Panc1 (cell line): ENCODE results near the gene TMEM52. TPM values are rescaled to one million over a fixed set of nuclear protein-coding genes. Genes with fewer than 3 reads are reported as not detected.
A peak's percentile ranks its signal among the peaks of the same experiment; 100 is the strongest.

Experiments used
- ATAC-seq: fragments of 200-7000 bp; cut with Tn5 transposase; 2 replicates; pipeline ENCODE4 v1.9.1; 2020; ENCODE audit warnings: mild to moderate bottlenecking, moderate library complexity
- BruUV-seq: library from RNA; stranded (reverse); fragments of 400-500 nt; replicated peaks from 2 replicates; lab custom pipeline; 2021; lab: Mats Ljungman, UMichigan
- CTCF ChIA-PET: fragments of 300-600 bp; sonication (Branson Sonifier 250); formaldehyde crosslinking; loops from one replicate; lab custom pipeline; 2022; ENCODE audit warnings: antibody characterized with exemption; lab: Charles Lee
- POLR2A ChIA-PET: fragments of 300-600 bp; sonication (Branson Sonifier 250); formaldehyde crosslinking; loops from one replicate; lab custom pipeline; 2022; ENCODE audit warnings: antibody characterized with exemption; lab: Charles Lee
- DNase-seq: peaks from one replicate; pipeline ENCODE4 v3.0.0-alpha.2; 2010; ENCODE audit warnings: low read depth, low spot score
- H3K27ac ChIP-seq: 2 replicates; pipeline ENCODE4 v1.5.1; 2011; ENCODE audit warnings: mild to moderate bottlenecking, low read length, inconsistent platforms
- H3K27me3 ChIP-seq: fragments of 200-500 bp; sonication (Bioruptor generic); 2 replicates; pipeline ENCODE4 v1.6.0; 2014; ENCODE audit warnings: low read length, inconsistent platforms; ENCODE audit not compliant: control insufficient read depth, insufficient read depth
- H3K36me3 ChIP-seq: fragments of 200-500 bp; sonication (Bioruptor generic); 2 replicates; pipeline ENCODE4 v1.5.1; 2014; ENCODE audit warnings: inconsistent platforms, mild to moderate bottlenecking, low read length, moderate library complexity; ENCODE audit not compliant: control insufficient read depth, insufficient read depth
- H3K4me1 ChIP-seq: 2 replicates; pipeline ENCODE4 v1.5.1; 2011; ENCODE audit warnings: inconsistent platforms, mild to moderate bottlenecking, low read length, moderate library complexity; ENCODE audit not compliant: control insufficient read depth, insufficient read depth
- H3K4me3 ChIP-seq, 2 experiments: 2 replicates each; pipeline ENCODE4 v1.5.1; 2011 to 2012; ENCODE audit warnings: low read depth in 2 of 2, low read length in 2 of 2, mild to moderate bottlenecking in 2 of 2, inconsistent platforms in 1 of 2, moderate library complexity in 1 of 2
- H3K9me3 ChIP-seq: fragments of 200-500 bp; sonication (Bioruptor generic); 2 replicates; pipeline ENCODE4 v1.5.1; 2014; ENCODE audit warnings: low read depth, mild to moderate bottlenecking, inconsistent platforms, low read length, moderate library complexity; ENCODE audit not compliant: control insufficient read depth, insufficient read depth
- POLR2AphosphoS5 ChIP-seq: IDR thresholded peaks from 2 replicates; pipeline ENCODE4 v1.6.1; 2012; ENCODE audit warnings: mild to moderate bottlenecking, low read depth, low read length, moderate library complexity
- SIN3A ChIP-seq: IDR thresholded peaks from 2 replicates; pipeline ENCODE4 v1.6.1; 2012; ENCODE audit warnings: low read depth, mild to moderate bottlenecking, low read length, moderate library complexity, borderline replicate concordance; ENCODE audit not compliant: insufficient read depth
- in situ Hi-C: cut with HindIII; loops from 2 replicates; pipeline ENCODE4 v1.10.0; 2016; ENCODE audit warnings: low sequenced_read_pairs, low pct_unique_long_range_greater_than_20kb
- intact Hi-C: fragments of 100-400 bp; cut with micrococcal nuclease; formaldehyde crosslinking; loops from one replicate; pipeline ENCODE4 v1.10.0; 2022; ENCODE audit not compliant: unreplicated experiment
- total RNA-seq: library from RNA; stranded (reverse); gene quantifications from one replicate; pipeline ENCODE4 v1.2.1, GENCODE V29; 2021; ENCODE audit not compliant: unreplicated experiment
- TF ChIP-seq, protein P1 (sequence below), 2 experiments: IDR thresholded peaks; 2 replicates each; pipeline ENCODE4 v1.6.1; 2011 to 2012; ENCODE audit warnings: low read depth in 2 of 2, control low read depth in 1 of 2, low read length in 1 of 2, mild to moderate bottlenecking in 1 of 2, moderate library complexity in 1 of 2; ENCODE audit not compliant: insufficient read depth in 1 of 2

Gene TMEM52
- total RNA-seq, 1 experiment from 2014 or later: 2.5 TPM

DNA sequence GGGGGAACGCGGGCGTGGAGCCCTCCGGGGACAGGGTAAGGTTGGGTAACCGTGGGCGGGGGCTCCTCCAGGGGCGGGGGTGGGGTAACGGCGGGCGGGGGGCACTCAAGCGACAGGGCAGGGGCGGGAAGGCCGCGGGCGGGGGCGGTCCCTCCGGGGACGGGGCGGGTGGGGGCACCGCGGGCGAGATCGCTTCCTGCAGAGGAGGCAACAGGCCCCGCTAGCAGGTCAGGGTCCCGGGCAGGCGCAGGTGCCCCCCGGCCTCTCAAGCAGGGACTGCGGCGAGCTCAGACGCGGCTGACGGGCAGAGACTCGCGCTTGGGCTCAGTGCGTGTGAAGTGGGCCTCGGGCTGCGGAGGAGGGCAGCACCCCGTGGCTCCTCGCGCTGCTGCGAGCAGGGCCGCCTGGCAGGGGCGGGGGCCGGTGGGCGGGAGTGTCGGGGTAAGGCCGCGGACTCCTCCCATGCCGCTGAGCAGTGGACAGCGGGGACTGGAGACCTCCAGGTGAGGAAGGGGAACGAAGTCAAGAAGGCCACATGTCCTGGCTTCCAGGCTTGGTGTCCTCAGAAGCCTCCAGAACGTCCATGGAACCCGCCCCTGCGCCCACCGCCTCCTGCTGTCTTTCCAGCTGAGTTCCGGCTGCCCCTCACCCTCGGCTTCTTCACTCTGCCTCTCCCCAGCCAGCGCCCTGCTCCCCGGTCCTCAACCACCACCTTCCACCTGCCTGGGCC lies 27.6 kb downstream of the TMEM52 start:
- intact Hi-C loops (no loop called here), in situ Hi-C loops (no loop called here)
- TF ChIP-seq, protein P1, sequence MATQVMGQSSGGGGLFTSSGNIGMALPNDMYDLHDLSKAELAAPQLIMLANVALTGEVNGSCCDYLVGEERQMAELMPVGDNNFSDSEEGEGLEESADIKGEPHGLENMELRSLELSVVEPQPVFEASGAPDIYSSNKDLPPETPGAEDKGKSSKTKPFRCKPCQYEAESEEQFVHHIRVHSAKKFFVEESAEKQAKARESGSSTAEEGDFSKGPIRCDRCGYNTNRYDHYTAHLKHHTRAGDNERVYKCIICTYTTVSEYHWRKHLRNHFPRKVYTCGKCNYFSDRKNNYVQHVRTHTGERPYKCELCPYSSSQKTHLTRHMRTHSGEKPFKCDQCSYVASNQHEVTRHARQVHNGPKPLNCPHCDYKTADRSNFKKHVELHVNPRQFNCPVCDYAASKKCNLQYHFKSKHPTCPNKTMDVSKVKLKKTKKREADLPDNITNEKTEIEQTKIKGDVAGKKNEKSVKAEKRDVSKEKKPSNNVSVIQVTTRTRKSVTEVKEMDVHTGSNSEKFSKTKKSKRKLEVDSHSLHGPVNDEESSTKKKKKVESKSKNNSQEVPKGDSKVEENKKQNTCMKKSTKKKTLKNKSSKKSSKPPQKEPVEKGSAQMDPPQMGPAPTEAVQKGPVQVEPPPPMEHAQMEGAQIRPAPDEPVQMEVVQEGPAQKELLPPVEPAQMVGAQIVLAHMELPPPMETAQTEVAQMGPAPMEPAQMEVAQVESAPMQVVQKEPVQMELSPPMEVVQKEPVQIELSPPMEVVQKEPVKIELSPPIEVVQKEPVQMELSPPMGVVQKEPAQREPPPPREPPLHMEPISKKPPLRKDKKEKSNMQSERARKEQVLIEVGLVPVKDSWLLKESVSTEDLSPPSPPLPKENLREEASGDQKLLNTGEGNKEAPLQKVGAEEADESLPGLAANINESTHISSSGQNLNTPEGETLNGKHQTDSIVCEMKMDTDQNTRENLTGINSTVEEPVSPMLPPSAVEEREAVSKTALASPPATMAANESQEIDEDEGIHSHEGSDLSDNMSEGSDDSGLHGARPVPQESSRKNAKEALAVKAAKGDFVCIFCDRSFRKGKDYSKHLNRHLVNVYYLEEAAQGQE (IDR thresholded peaks at IDR 0.05; ENCODE audit: insufficient read depth in 1 of 2, low read depth in 2 of 2, low read length in 1 of 2): no peak
- BruUV-seq: no TSS peak
- ChIA-PET POLR2A (no interaction called here), CTCF (no interaction called here)
- peak; percentile 71 for ATAC-seq
- Histone ChIP-seq H3K36me3 (peaks cover 4% of the 10 kb centered on the region; the same call in 1 of the 2 replicates), H3K27me3 (no peaks in the 10 kb centered on the region), H3K27ac (peak overlapping the region; percentile 51; the same call in 1 of the 2 replicates), H3K4me3 (peak overlapping the region; percentile 57 to 80), H3K4me1 (peaks cover 49% of the 10 kb centered on the region), H3K9me3 (no peaks in the 10 kb centered on the region)
- DNase-seq: no peak

DNA sequence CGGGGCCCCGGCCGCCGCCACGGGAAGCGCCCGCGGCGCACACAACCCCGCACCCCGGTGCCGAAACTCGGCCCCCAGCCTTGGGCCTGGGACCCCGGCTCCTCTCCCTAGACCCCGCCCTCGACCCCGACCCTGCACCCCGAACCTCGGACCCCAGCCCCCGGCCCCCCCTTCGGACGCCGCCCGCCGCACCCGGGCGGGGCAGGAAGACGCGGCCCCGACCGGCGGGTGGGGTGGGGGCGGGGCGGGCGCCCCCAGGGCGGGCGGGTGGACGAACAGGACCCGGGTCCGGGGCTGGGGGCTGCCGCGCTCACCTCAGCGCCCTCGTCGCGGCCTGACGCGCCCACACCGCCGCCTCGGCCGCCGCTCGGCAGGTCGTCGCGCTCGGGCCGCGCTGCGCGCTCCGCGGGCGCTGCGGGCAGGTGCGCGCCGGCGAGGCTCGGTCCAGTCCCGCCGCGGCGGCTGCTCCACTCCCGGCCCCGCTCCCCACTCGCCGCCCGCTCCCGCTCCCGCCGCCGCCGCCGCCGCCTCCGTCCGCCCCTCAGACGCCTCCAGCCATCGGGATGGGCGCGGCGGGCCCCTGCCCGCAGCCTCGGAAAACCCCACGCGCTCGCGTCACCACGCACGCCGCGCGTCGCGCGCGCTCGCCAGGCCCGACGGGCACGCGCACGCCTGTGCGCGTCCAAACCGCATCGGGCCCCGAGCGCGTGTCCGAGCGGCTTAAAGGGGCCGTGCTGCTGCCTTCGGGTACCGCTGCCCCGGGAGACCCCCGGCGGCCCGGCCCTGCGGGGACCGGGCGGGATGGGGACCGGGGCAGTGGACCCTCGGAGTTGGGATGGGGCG lies 28.4 kb downstream of the TMEM52 start, which contains the start of gene GNB1:
Gene GNB1 (minus strand): TSS at position 582 of the 843 bp plus-strand sequence. CDS start 65,634 bp downstream, outside the sequence.
- Histone ChIP-seq H3K9me3 (no peaks in the 10 kb centered on the region), H3K36me3 (peaks cover 4% of the 10 kb centered on the region; the same call in 1 of the 2 replicates), H3K4me3 (peak within 1 kb of the TSS; percentile 62 to 80), H3K27ac (peak within 1 kb of the TSS; percentile 91), H3K27me3 (no peaks in the 10 kb centered on the region), H3K4me1 (peaks cover 52% of the 10 kb centered on the region)
- peak; percentile 83 for ATAC-seq
- TF ChIP-seq, protein P1 (IDR thresholded peaks at IDR 0.05; ENCODE audit: insufficient read depth in 1 of 2, low read depth in 2 of 2, low read length in 1 of 2): 0 out of 4 replicates have a peak, but pooled peaks of 1 of the 2 experiments have one; percentile 38
- TF ChIP-seq SIN3A (peak; percentile 77; the same call in 1 of the 2 replicates), POLR2AphosphoS5 (no peak; the same call in 1 of the 2 replicates)
- DNase-seq: no peak
- in situ Hi-C loops (no loop called here), intact Hi-C loops (no loop called here)
- POLR2A ChIA-PET: no interaction called here
- no TSS peak for BruUV-seq
- CTCF ChIA-PET: no interaction called here
